OCI-LY7 (cell line): ENCODE measurements around the gene PTPN18. TPM values are rescaled to one million over a fixed set of nuclear protein-coding genes. Genes with fewer than 3 reads are reported as not detected.

Experiments
- BruUV-seq: library from RNA; stranded (reverse); fragments of 400-500 nt; replicated peaks from 2 replicates; lab custom pipeline; 2021; lab: Mats Ljungman, UMichigan
- CTCF ChIA-PET: fragments of 300-600 bp; sonication (Branson Sonifier 250); formaldehyde crosslinking; loops from one replicate; lab custom pipeline; 2022; ENCODE audit warnings: antibody characterized with exemption; ENCODE audit not compliant: unreplicated experiment; lab: Charles Lee
- POLR2A ChIA-PET: fragments of 300-600 bp; sonication (Branson Sonifier 250); formaldehyde crosslinking; loops from one replicate; lab custom pipeline; 2022; ENCODE audit warnings: antibody characterized with exemption; lab: Charles Lee
- DNase-seq: peaks from one replicate; pipeline ENCODE4 v3.0.0-alpha.2; 2015; ENCODE audit warnings: low spot score
- H2AFZ ChIP-seq: fragments of 200-600 bp; sonication (generic), shearing (Covaris generic); 2 replicates; pipeline ENCODE4 v1.6.1; 2014; ENCODE audit warnings: mild to moderate bottlenecking, antibody characterized with exemption, low read length, moderate library complexity
- H3K27ac ChIP-seq: fragments of 200-600 bp; sonication (generic); 2 replicates; pipeline ENCODE4 v1.5.1; 2014; ENCODE audit warnings: mixed run types, low read depth, mild to moderate bottlenecking, moderate library complexity, low read length, inconsistent platforms; ENCODE audit not compliant: poor library complexity, severe bottlenecking
- H3K36me3 ChIP-seq: fragments of 200-600 bp; sonication (generic); 2 replicates; pipeline ENCODE4 v1.6.1; 2014; ENCODE audit warnings: mild to moderate bottlenecking, antibody characterized with exemption, low read length, moderate library complexity, mixed read lengths; ENCODE audit not compliant: insufficient read depth
- H3K4me1 ChIP-seq: fragments of 200-600 bp; sonication (generic); 2 replicates; pipeline ENCODE4 v1.5.1; 2014; ENCODE audit warnings: mild to moderate bottlenecking, low read length; ENCODE audit not compliant: insufficient read depth, poor library complexity, severe bottlenecking
- H3K4me2 ChIP-seq: fragments of 200-600 bp; sonication (generic); 2 replicates; pipeline ENCODE4 v1.6.1; 2014; ENCODE audit warnings: mild to moderate bottlenecking, low read length
- H3K4me3 ChIP-seq: fragments of 200-600 bp; sonication (generic); 2 replicates; pipeline ENCODE4 v1.5.1; 2014; ENCODE audit warnings: mild to moderate bottlenecking, low read depth, low read length; ENCODE audit not compliant: poor library complexity, severe bottlenecking
- H3K79me2 ChIP-seq: fragments of 200-600 bp; sonication (generic); 2 replicates; pipeline ENCODE4 v1.6.1; 2016; ENCODE audit warnings: low read depth, mild to moderate bottlenecking, low read length, moderate library complexity, mixed read lengths; ENCODE audit not compliant: insufficient read depth
- H3K9me2 ChIP-seq: fragments of 200-600 bp; sonication (generic); 2 replicates; pipeline ENCODE4 v1.6.1; 2016; ENCODE audit warnings: mild to moderate bottlenecking, low read length, mixed read lengths; ENCODE audit not compliant: insufficient read depth
- H3K9me3 ChIP-seq: fragments of 200-600 bp; sonication (generic); 2 replicates; pipeline ENCODE4 v1.6.1; 2014; ENCODE audit warnings: mild to moderate bottlenecking, mixed run types, low read length, mixed read lengths
- H4K20me1 ChIP-seq: fragments of 200-600 bp; sonication (generic); 2 replicates; pipeline ENCODE4 v1.6.1; 2014; ENCODE audit warnings: mild to moderate bottlenecking, antibody characterized with exemption, low read length, moderate library complexity, mixed read lengths; ENCODE audit not compliant: insufficient read depth
- CTCF ChIP-seq: fragments of 200-600 bp; sonication (generic); conservative IDR thresholded peaks from 2 replicates; pipeline ENCODE4 v1.5.1; 2014; ENCODE audit warnings: mild to moderate bottlenecking, antibody characterized with exemption, low read length, moderate library complexity, mixed read lengths
- EZH2phosphoT487 ChIP-seq: fragments of 200-600 bp; sonication (generic); IDR thresholded peaks from 2 replicates; pipeline ENCODE4 v1.6.1; 2018; ENCODE audit warnings: low read depth, borderline replicate concordance, mild to moderate bottlenecking, mixed run types, antibody characterized with exemption, low read length, moderate library complexity, mixed read lengths
- intact Hi-C: fragments of 100-400 bp; cut with micrococcal nuclease; formaldehyde crosslinking; loops from one replicate; pipeline ENCODE4 v1.10.0; 2022; ENCODE audit not compliant: unreplicated experiment
- total RNA-seq, 2 experiments: library from RNA; depleted of rRNA in 1 of 2; stranded (reverse); fragments of >200 nt in 1 of 2; shearing (Covaris generic) in 1 of 2; gene quantifications; 2 replicates each; pipeline ENCODE4 v1.2.3, GENCODE V29; 2014 to 2022

The PTPN18 gene
- total RNA-seq, 2 experiments from 2014 or later, result 96.6 to 309 TPM

GRCh38 chr2:130338793-130339345 lies 17.0 kb upstream of the PTPN18 start:
- H3K9me3 ChIP-seq, result no peaks in the 10 kb centered on the region
- no peak overlapping the region for H2AFZ ChIP-seq
- H3K4me2 ChIP-seq, result no peak overlapping the region
- peaks cover 15% of the 10 kb centered on the region for H3K4me1 ChIP-seq
- no peak overlapping the region for H3K27ac ChIP-seq
- H3K9me2 ChIP-seq, result no peaks in the 10 kb centered on the region
- ChIA-PET POLR2A (no interaction called here), CTCF (no interaction called here)
- no peak overlapping the region for H3K4me3 ChIP-seq
- TF ChIP-seq CTCF (no peak), EZH2phosphoT487 (no peak)
- intact Hi-C loops, result no loop called here
- BruUV-seq, result no TSS peak
- peaks cover 16% of the 10 kb centered on the region for H3K79me2 ChIP-seq
- no peaks in the 10 kb centered on the region for H4K20me1 ChIP-seq
- no peak for DNase-seq
- peaks cover 52% of the 10 kb centered on the region for H3K36me3 ChIP-seq

GRCh38 chr2:130339885-130340745 lies 15.7 kb upstream of the PTPN18 start:
- ChIA-PET CTCF (no interaction called here), POLR2A (interaction anchor here (5.6 to 15.9 kb wide), 2 partner anchors 13 to 36 kb away, joined by 93 to 251 read pairs; no protein-coding TSS in a partner anchor)
- Histone ChIP-seq H3K27ac (no peak overlapping the region), H3K9me2 (no peaks in the 10 kb centered on the region), H4K20me1 (no peaks in the 10 kb centered on the region), H3K4me3 (no peak overlapping the region), H3K9me3 (no peaks in the 10 kb centered on the region), H3K36me3 (peaks cover 64% of the 10 kb centered on the region), H3K79me2 (peaks cover 28% of the 10 kb centered on the region), H3K4me1 (peaks cover 24% of the 10 kb centered on the region), H2AFZ (no peak overlapping the region), H3K4me2 (peak overlapping the region; percentile 68)
- DNase-seq, result no peak
- intact Hi-C loops, result no loop called here
- TF ChIP-seq EZH2phosphoT487, result no peak
- no peak for TF ChIP-seq CTCF
- BruUV-seq, result no TSS peak
